SK-N-MC (cell line): ENCODE measurements around the gene ARMC9.

Source experiments
- EZH2 ChIP-seq: fragments of 200-600 bp; sonication (generic); IDR thresholded peaks from one replicate; pipeline ENCODE4 v1.6.1; 2017; ENCODE audit warnings: antibody characterized with exemption
- FOXP2 ChIP-seq: optimal IDR thresholded peaks from 2 replicates; pipeline ENCODE3; 2011; ENCODE audit warnings: mild to moderate bottlenecking, moderate library complexity; ENCODE audit not compliant: insufficient read depth; ENCODE audit errors: extremely low read length, control extremely low read depth
- POLR2AphosphoS5 ChIP-seq: IDR thresholded peaks from 2 replicates; pipeline ENCODE4 v1.6.1; 2012; ENCODE audit warnings: mild to moderate bottlenecking, low read depth, low read length, borderline replicate concordance

GRCh38 chr2:231344851-231345250 lies 146.4 kb downstream of the ARMC9 start:
- TF ChIP-seq EZH2, result no peak
- TF ChIP-seq POLR2AphosphoS5, result no peak
- TF ChIP-seq FOXP2, result no peak
